NCI-H1048 (cell line): ENCODE results near the gene PRDX5.

ENCODE experiments used
- DNase-seq: peaks from one replicate; lab custom pipeline; 2025; lab: John Stamatoyannopoulos, UW

The PRDX5 gene

DNA sequence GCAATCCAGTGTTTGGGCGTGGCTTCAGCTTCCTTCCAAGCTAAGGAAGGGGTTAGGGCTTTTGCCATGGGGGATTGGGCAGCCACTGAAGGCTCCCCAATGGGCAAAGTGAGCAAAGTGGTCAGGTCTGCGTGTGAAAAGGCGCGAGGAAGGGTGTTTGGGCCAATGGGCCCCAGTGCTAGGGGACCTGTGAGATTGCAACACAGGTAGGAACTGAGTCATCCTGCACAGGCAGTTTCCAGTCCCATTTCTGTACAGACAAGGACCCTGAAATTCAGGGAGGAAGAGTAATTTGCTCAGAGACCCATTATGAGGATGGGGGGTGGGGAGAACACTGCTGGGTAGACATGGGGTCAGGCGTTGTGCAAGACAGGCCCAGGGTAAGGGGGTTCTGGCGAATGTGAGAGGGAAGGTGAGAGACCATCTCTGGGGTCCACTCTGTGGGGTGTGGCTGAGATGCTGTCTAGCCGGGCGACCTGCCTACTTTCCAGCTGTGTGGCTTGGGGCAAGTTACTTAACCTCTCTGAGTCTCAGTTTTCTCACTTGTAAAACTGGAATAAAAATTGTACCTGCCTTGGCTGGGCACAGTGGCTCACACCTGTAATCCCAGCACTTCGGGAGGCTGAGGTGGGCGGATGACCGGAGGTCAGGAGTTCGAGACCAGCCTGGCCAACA lies 29.4 kb downstream of the PRDX5 start:
- DNase-seq, result no peak

DNA sequence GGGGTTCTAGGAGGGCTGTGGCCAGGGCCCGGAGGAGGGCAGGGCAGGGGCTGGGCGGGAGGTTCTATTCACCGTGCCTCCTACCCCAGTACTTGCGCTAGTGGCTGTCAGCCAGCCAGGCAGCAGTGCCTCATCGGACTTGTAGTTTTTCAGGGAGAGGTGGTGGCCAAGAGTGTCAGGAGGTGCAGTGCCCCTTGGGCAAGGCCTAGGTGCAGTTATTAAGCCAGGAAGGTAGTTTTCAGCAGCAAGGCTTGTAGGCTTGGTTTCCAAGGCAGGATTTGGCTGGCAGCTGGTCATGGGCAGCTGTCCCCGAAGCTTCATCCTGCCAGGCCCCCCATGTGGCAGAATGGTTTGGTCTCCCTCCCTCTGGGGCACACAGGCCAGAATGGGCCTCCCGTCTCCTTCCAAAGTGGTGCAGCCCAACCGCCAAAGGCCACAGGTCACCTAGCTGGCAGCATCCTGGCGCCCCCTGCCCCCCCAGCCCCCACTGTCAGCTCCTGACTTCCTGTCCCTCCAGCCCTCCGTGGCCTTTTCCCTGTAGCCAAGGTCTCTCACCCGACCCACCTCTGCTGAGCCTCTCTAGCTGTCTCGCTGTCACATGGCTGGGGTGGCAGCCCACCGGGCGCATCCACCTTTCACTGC lies 30.6 kb downstream of the PRDX5 start:
- DNase-seq, result no peak

- no peak for DNase-seq
Measured at GRCh38 chr11:64349025-64349387, 31.1 kb downstream of the PRDX5 start.

GRCh38 chr11:64349404-64349803 lies 31.5 kb downstream of the PRDX5 start:
- no peak for DNase-seq

- no peak for DNase-seq
Measured at GRCh38 chr11:64351136-64351631, 33.3 kb downstream of the PRDX5 start.

GRCh38 chr11:64352099-64352994 lies 34.4 kb downstream of the PRDX5 start:
- no peak for DNase-seq

DNA sequence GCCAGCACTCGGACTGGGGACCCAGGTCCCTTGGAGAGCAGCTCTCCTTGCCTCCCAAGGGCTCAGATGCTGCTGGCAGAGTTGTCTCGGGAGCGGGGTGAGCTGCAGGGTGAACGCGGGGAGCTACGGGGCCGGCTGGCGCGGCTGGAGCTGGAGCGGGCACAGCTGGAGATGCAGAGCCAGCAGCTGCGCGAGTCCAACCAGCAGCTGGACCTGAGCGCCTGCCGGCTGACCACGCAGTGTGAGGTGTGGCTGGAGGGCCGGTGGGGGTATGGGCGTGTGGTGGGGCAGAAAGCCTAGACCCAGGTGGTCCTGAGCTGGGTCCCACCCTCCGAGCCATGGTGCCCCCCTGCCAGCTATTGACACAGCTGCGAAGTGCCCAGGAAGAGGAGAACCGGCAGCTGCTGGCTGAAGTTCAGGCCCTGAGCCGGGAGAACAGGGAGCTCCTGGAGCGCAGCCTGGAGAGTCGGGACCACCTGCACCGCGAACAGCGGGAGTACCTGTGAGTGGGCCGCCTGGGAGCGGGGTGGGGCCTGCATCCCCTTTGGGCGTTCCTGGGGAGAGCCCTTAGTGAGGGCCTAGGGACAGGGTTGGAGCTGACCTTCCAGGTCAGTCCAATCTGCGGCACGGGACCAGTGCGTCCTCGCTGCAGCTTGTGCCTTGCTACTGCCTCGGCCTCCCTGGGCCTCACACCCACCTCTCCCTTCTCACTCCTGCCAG lies 35.2 kb downstream of the PRDX5 start:
- no peak for DNase-seq

GRCh38 chr11:64353715-64354506 lies 36.0 kb downstream of the PRDX5 start:
- no peak for DNase-seq

DNA sequence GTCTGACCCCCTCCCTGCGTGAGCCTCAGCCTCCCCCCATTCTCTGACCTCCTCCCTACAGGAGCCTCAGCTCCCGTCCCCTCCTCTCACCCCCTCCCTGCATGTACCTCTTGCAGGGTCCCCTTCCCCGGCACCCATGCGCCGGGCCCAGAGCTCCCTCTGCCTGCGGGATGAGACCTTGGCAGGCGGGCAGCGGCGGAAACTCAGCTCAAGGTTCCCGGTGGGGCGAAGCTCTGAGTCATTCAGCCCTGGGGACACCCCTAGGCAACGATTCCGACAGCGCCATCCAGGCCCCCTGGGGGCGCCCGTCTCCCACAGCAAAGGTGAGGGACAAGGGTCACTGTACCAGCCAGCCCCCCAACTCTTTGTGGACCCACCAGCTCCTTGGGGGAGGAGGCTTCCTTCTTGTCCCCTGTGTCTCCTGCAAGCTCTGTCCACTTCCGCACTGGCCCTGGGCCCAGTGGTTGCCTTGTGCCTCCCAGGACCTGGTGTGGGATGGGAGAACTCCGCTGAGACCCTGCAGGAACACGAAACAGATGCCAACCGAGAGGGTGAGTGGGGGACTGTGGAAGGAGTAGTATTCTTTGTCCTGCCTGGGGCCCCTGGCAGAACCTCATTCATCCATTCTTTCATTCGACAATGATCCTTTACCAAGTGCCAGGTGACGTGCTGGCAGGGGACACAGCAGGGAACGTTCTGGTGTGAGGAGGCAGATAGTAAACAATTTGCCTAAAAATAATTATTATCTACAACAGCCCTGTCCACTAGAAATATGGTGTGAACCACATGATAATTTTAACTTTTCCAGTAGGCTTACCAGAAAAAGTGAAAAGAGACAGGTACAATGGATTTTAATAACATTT lies 37.4 kb downstream of the PRDX5 start:
- DNase-seq, result no peak

DNA sequence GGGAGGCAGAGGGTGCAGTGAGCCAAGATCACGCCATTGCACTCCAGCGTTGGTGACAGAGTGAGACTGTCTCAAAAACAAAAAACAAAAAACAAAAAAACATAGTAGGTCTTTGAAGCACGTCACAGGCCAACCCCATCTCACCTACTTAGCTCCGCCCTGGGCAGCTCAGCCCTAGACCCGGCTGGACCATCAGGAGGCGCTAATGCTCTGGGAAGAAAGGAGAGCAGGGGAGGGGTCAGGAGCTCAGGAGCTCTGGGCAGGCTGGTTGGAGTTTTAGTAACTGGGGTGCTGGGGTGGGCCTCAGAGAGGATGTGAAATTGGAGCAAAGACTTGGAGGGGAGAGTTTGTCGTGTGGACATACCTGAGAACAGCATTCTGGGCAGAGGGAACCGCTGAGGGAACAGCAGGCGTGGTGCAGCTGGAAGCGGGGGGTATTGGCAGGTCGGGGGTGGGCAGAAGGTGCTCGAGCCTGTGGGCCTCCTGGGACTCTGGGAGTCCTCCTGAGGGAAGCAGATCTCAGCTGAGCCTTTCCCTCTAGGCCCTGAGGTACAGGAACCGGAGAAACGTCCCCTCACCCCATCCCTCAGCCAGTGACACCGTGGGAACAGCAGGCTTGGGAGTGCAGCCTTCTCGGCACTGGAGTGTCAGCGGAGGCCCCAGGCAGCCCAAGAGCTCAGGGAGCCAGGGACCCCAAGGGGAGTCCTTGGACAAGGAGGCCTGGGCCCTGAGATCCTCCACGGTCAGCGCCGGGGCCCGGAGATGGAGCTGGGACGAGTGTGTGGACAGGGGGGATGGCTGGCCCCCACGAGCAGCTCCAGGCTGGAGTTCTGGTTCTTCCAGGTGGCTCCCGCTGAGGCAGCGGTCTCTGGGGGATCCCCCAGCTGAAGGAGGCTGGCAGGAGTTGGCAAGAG lies 38.8 kb downstream of the PRDX5 start:
- DNase-seq, result no peak

GRCh38 chr11:64357446-64357845 lies 39.5 kb downstream of the PRDX5 start:
- DNase-seq, result no peak

DNA sequence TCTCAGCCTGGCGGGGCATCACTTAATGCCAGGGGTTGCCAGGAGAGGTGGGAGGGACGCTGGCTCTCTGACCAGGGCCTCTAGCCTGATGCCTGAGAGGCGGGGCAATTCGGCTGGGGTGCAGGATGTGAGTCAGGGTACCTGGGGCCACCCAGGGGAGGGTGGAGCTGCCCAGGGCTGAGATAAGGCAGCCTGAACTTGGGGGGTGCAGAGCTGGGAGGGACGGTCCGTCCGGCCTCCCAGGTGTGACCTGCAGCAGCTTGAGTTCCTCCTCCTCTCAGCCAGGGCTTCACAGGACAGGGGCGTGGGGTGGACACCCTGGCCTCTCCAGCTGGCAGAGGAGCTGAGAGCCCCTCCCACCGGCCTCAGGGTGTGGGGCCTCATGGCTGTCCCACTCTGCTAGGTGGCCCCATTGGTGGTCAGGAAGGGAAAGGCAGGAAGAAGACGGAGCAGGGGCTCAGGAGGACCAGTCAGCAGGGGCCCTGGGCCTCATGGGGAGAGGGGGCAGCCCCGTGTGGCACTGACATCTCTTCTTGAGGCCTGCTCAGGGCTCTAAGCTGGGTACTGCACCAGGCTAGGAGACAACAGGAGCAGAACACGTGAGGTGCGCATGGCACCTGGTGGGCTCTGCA lies 40.1 kb downstream of the PRDX5 start:
- DNase-seq, result no peak

DNA sequence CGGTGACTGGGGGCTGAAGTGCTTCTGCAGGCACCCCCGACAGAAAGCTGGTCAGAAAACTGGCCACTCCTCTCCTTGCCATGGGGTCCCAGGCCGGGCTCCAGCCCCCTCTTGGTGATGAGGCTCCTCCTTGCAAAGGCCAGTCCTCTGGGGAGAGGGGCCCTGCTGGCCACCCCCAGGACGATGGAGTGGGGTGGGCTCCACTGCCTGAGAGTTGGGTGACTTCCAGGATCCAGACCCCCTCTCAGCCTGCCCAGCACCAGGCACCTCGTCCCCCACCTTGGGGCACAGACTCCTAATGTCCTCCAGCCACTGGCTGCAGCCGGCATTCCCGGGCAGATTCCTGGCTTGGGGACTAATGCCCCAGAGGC lies 40.6 kb downstream of the PRDX5 start:
- DNase-seq, result no peak

- DNase-seq, result no peak
Measured at GRCh38 chr11:64358907-64359711, 41.2 kb downstream of the PRDX5 start, which contains the start of gene RPS6KA4. RPS6KA4 (plus strand) TSS chr11:64359162; CDS start chr11:64359236, 74 bp downstream.

GRCh38 chr11:64359712-64360445 lies 42.0 kb downstream of the PRDX5 start:
- no peak for DNase-seq

- no peak for DNase-seq
Measured at GRCh38 chr11:64360448-64360921, 42.6 kb downstream of the PRDX5 start.

GRCh38 chr11:64361659-64362058 lies 43.7 kb downstream of the PRDX5 start:
- DNase-seq, result no peak
